Skeletal muscle tissue (tissue), 4 donors: ENCODE measurements around the gene CYP26B1. TPM values are rescaled to one million over a fixed set of nuclear protein-coding genes. Genes with fewer than 3 reads are reported as not detected.

Experiments
- H3K27ac ChIP-seq: one replicate; pipeline ENCODE4 v1.7.0; 2013; ENCODE audit warnings: mild to moderate bottlenecking, low read depth, low read length, inconsistent platforms
- H3K27me3 ChIP-seq, 3 donors: one replicate each; pipeline ENCODE4 v1.7.0; 2013; ENCODE audit warnings: low read length in 3 of 3; ENCODE audit not compliant: control insufficient read depth in 3 of 3, insufficient read depth in 3 of 3
- H3K36me3 ChIP-seq, 3 donors: one replicate each; pipeline ENCODE4 v1.7.0; 2013; ENCODE audit warnings: low read length in 3 of 3; ENCODE audit not compliant: control insufficient read depth in 3 of 3, insufficient read depth in 3 of 3
- H3K4me1 ChIP-seq, 3 donors: one replicate each; pipeline ENCODE4 v1.7.0; 2013; ENCODE audit warnings: low read length in 3 of 3, mild to moderate bottlenecking in 3 of 3; ENCODE audit not compliant: control insufficient read depth in 3 of 3, insufficient read depth in 3 of 3
- H3K4me3 ChIP-seq, 3 donors: one replicate each; pipeline ENCODE4 v1.7.0; 2013; ENCODE audit warnings: low read length in 3 of 3
- H3K9ac ChIP-seq, 3 donors: one replicate each; pipeline ENCODE4 v1.7.0; 2013; ENCODE audit warnings: low read length in 3 of 3, mild to moderate bottlenecking in 3 of 3, moderate library complexity in 2 of 3, low read depth in 1 of 3
- H3K9me3 ChIP-seq, 3 donors: one replicate each; pipeline ENCODE4 v1.7.0; 2013; ENCODE audit warnings: low read length in 3 of 3; ENCODE audit not compliant: control insufficient read depth in 3 of 3
- total RNA-seq: library from RNA; depleted of rRNA; stranded (reverse); fragments of >200 nt; gene quantifications from one replicate; pipeline ENCODE4 v1.2.3, GENCODE V29; 2014
- donor health status: Osteomylitis.

CYP26B1 gene
- 6.8 TPM for total RNA-seq

- Histone ChIP-seq H3K9ac (peak within 1 kb of the TSS in 2 of 3 donors; percentile 45 to 77), H3K27me3 (peaks cover 17 to 63% (median 50%) of the 10 kb centered on the region in 3 donors), H3K9me3 (no peaks in the 10 kb centered on the region), H3K36me3 (no peaks in the 10 kb centered on the region), H3K4me1 (peaks cover 50 to 74% (median 62%) of the 10 kb centered on the region in 3 donors), H3K27ac (no peak within 1 kb of the TSS), H3K4me3 (peak within 1 kb of the TSS; percentile 66 to 75 (median 74))
These were observed at the start of gene CYP26B1 for GRCh38 chr2:72147303-72147971. Gene CYP26B1 (minus strand): TSS chr2:72147862. CDS start chr2:72147834, 28 bp downstream.

GRCh38 chr2:72193723-72194122 lies 46.1 kb upstream of the CYP26B1 start:
- Histone ChIP-seq H3K27ac (no peak overlapping the region), H3K4me3 (no peak overlapping the region), H3K9me3 (no peaks in the 10 kb centered on the region), H3K27me3 (no peaks in the 10 kb centered on the region), H3K9ac (no peak overlapping the region), H3K36me3 (no peaks in the 10 kb centered on the region), H3K4me1 (no peaks in the 10 kb centered on the region)

GRCh38 chr2:72191441-72191840 lies 43.8 kb upstream of the CYP26B1 start:
- no peak overlapping the region for H3K4me3 ChIP-seq
- H3K27ac ChIP-seq, result no peak overlapping the region
- H3K36me3 ChIP-seq, result no peaks in the 10 kb centered on the region
- H3K9ac ChIP-seq, result no peak overlapping the region
- H3K4me1 ChIP-seq, result no peaks in the 10 kb centered on the region
- no peaks in the 10 kb centered on the region for H3K9me3 ChIP-seq
- no peaks in the 10 kb centered on the region for H3K27me3 ChIP-seq

GRCh38 chr2:72185206-72185605 lies 37.5 kb upstream of the CYP26B1 start:
- Histone ChIP-seq H3K9ac (no peak overlapping the region), H3K9me3 (no peaks in the 10 kb centered on the region), H3K27ac (no peak overlapping the region), H3K27me3 (no peaks in the 10 kb centered on the region), H3K4me1 (no peaks in the 10 kb centered on the region), H3K36me3 (no peaks in the 10 kb centered on the region), H3K4me3 (no peak overlapping the region)

GRCh38 chr2:72183466-72183865 lies 35.8 kb upstream of the CYP26B1 start:
- Histone ChIP-seq H3K9me3 (no peaks in the 10 kb centered on the region), H3K27ac (no peak overlapping the region), H3K27me3 (no peaks in the 10 kb centered on the region), H3K4me3 (no peak overlapping the region), H3K4me1 (no peaks in the 10 kb centered on the region), H3K9ac (no peak overlapping the region), H3K36me3 (peaks cover 8 to 10% (median 9%) of the 10 kb centered on the region in 3 donors)

GRCh38 chr2:72183016-72183415 lies 35.4 kb upstream of the CYP26B1 start:
- H3K9ac ChIP-seq, result no peak overlapping the region
- no peaks in the 10 kb centered on the region for H3K4me1 ChIP-seq
- H3K27ac ChIP-seq, result no peak overlapping the region
- no peaks in the 10 kb centered on the region for H3K9me3 ChIP-seq
- no peaks in the 10 kb centered on the region for H3K27me3 ChIP-seq
- H3K4me3 ChIP-seq, result no peak overlapping the region
- peaks cover 12 to 14% (median 12%) of the 10 kb centered on the region in 3 donors for H3K36me3 ChIP-seq

GRCh38 chr2:72182547-72182946 lies 34.9 kb upstream of the CYP26B1 start:
- Histone ChIP-seq H3K27ac (no peak overlapping the region), H3K27me3 (no peaks in the 10 kb centered on the region), H3K9me3 (no peaks in the 10 kb centered on the region), H3K36me3 (peaks cover 17% of the 10 kb centered on the region in 3 donors), H3K4me1 (no peaks in the 10 kb centered on the region), H3K9ac (no peak overlapping the region), H3K4me3 (no peak overlapping the region)

GRCh38 chr2:72181616-72182015 lies 34.0 kb upstream of the CYP26B1 start:
- H3K9ac ChIP-seq, result no peak overlapping the region
- no peak overlapping the region for H3K4me3 ChIP-seq
- H3K36me3 ChIP-seq, result peaks cover 20 to 22% (median 21%) of the 10 kb centered on the region in 3 donors
- no peak overlapping the region for H3K27ac ChIP-seq
- no peaks in the 10 kb centered on the region for H3K27me3 ChIP-seq
- no peaks in the 10 kb centered on the region for H3K4me1 ChIP-seq
- H3K9me3 ChIP-seq, result no peaks in the 10 kb centered on the region

- Histone ChIP-seq H3K27ac (no peak overlapping the region), H3K9ac (no peak overlapping the region), H3K4me3 (no peak overlapping the region), H3K4me1 (no peaks in the 10 kb centered on the region), H3K27me3 (no peaks in the 10 kb centered on the region), H3K36me3 (peaks cover 20 to 28% (median 24%) of the 10 kb centered on the region in 3 donors), H3K9me3 (no peaks in the 10 kb centered on the region)
These were observed 32.7 kb upstream of the CYP26B1 start for GRCh38 chr2:72180351-72180750.

GRCh38 chr2:72178551-72178950 lies 30.9 kb upstream of the CYP26B1 start:
- no peaks in the 10 kb centered on the region for H3K9me3 ChIP-seq
- H3K4me3 ChIP-seq, result no peak overlapping the region
- H3K9ac ChIP-seq, result no peak overlapping the region
- no peaks in the 10 kb centered on the region for H3K4me1 ChIP-seq
- H3K27me3 ChIP-seq, result no peaks in the 10 kb centered on the region
- H3K27ac ChIP-seq, result no peak overlapping the region
- peaks cover 20 to 28% (median 25%) of the 10 kb centered on the region in 3 donors for H3K36me3 ChIP-seq
